Eye (tissue), 1 donor: ENCODE measurements around the gene STAT4.

Source experiments
- DNase-seq: peaks from one replicate; pipeline ENCODE4 v3.0.0-alpha.2; 2015

The STAT4 gene

GRCh38 chr2:191150600-191151330, at the start of gene STAT4:
TSS of gene STAT4 (minus strand) at chr2:191150994. CDS start at chr2:191148203, 2,791 bp downstream.
- peak; percentile 75 for DNase-seq

GRCh38 chr2:191199929-191200512, 49.2 kb upstream of the STAT4 start:
- DNase-seq, result no peak

- DNase-seq, result no peak
Measured at GRCh38 chr2:191198271-191198670, 47.5 kb upstream of the STAT4 start.

GRCh38 chr2:191197096-191197495, 46.3 kb upstream of the STAT4 start:
- no peak for DNase-seq

GRCh38 chr2:191195021-191195420, 44.2 kb upstream of the STAT4 start:
- DNase-seq, result no peak

- DNase-seq, result no peak
Measured at GRCh38 chr2:191190861-191191552, 40.2 kb upstream of the STAT4 start.

- DNase-seq, result no peak
Measured at GRCh38 chr2:191190435-191190834, 39.6 kb upstream of the STAT4 start.

- DNase-seq, result no peak
Measured at GRCh38 chr2:191189112-191189635, 38.4 kb upstream of the STAT4 start.

GRCh38 chr2:191188550-191189093, 37.8 kb upstream of the STAT4 start:
- DNase-seq, result no peak

GRCh38 chr2:191187105-191187829, 36.5 kb upstream of the STAT4 start:
- DNase-seq, result no peak

- DNase-seq, result no peak
Measured at GRCh38 chr2:191184457-191184856, 33.7 kb upstream of the STAT4 start.

- no peak for DNase-seq
Measured at GRCh38 chr2:191183516-191183915, 32.7 kb upstream of the STAT4 start.

- DNase-seq, result no peak
Measured at GRCh38 chr2:191183081-191183480, 32.3 kb upstream of the STAT4 start.

GRCh38 chr2:191180713-191181112, 29.9 kb upstream of the STAT4 start:
- DNase-seq, result no peak

GRCh38 chr2:191180276-191180675, 29.5 kb upstream of the STAT4 start:
- DNase-seq, result no peak

- no peak for DNase-seq
Measured at GRCh38 chr2:191178806-191179514, 28.2 kb upstream of the STAT4 start.

- DNase-seq, result no peak
Measured at GRCh38 chr2:191177751-191178736, 27.2 kb upstream of the STAT4 start.

GRCh38 chr2:191176801-191177438, 26.1 kb upstream of the STAT4 start:
- DNase-seq, result no peak

- DNase-seq, result no peak
Measured at GRCh38 chr2:191176305-191176704, 25.5 kb upstream of the STAT4 start.

- no peak for DNase-seq
Measured at GRCh38 chr2:191174442-191174841, 23.6 kb upstream of the STAT4 start.
